ENCODE data around the gene TADA3. TPM values are rescaled to one million over a fixed set of nuclear protein-coding genes. Genes with fewer than 3 reads are reported as not detected.

TADA3 gene
- polyA plus RNA-seq, 2 donors, result 22.9 to 29.9 TPM

DNA sequence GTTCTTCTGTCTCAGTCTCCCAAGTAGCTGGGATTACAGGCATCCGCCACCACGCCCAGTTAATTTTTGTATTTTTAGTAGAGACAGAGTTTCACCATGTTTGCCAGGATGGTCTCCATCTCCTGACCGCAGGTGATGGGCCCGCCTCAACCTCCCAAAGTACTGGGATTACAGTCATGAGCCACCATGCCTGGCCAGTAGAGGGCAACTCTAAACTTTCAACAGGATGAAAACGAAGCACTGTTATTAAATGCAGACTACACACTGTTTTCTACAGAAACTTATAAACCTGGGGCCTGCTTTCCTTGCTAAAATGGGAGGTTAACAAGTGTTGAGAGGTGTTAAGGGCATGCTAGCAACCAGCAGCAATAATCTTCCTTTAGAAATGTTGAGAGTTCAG lies 8.3 kb upstream of the TADA3 start:
- WGBS, 2 donors, result 88 to 89% methylated on average over 5 of the region's 5 CpGs
- Histone ChIP-seq H3K36me3 (ENCODE audit: control insufficient read depth in 2 of 2, insufficient read depth in 2 of 2, low read length in 1 of 2) (peaks cover 30 to 44% of the 10 kb centered on the region in 2 donors), H3K4me1 (ENCODE audit: control insufficient read depth in 2 of 2, insufficient read depth in 2 of 2, low read length in 1 of 2) (no peaks in the 10 kb centered on the region), H3K27me3 (ENCODE audit: control insufficient read depth in 1 of 2, insufficient read depth in 2 of 2, low read length in 2 of 2) (no peaks in the 10 kb centered on the region), H3K4me3 (ENCODE audit: low read depth in 1 of 2, low read length in 2 of 2) (no peak overlapping the region), H3K9me3 (ENCODE audit: control insufficient read depth in 2 of 2, insufficient read depth in 1 of 2, low read depth in 1 of 2, low read length in 1 of 2) (no peaks in the 10 kb centered on the region), H3K27ac (ENCODE audit: low read depth in 2 of 2, low read length in 1 of 2) (no peak overlapping the region)

DNA sequence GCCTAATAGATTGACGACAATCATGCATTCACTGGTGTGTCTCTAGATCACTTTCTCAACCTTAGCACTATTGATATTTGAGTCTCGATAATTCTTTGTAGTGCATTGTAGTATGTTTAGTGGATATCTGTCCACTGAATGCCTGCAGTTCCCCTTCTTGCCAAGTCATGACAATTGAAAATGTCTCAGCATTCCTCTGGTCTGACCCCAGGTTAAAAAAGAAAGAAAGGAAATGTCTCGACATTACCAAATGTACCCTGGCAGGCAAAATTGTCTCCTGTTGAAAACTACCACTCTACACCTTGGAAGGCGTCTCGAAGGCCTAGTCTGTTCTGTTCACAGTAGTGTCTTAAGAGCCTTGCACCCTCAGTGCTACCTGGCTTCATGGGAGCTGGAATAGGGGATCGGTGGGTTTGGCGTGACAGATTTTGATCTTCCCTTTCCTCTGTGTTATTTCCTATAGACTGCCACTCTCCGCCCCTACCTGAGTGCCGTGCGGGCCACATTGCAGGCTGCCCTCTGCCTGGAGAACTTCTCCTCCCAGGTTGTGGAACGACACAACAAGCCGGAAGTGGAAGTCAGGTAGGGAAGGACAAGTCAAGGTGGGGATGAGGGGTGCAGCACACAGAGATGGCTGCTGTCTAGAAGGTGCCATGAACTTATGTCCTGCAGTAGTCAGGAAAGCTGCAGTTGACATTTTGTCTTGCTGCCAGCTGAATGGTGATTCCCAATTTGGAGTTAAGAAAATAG lies 5.1 kb upstream of the TADA3 start:
- WGBS, 2 donors, result 90 to 91% methylated on average over 12 of the region's 12 CpGs
- H3K9me3 ChIP-seq (ENCODE audit: control insufficient read depth in 2 of 2, insufficient read depth in 1 of 2, low read depth in 1 of 2, low read length in 1 of 2), result no peaks in the 10 kb centered on the region
- no peaks in the 10 kb centered on the region for H3K27me3 ChIP-seq (ENCODE audit: control insufficient read depth in 1 of 2, insufficient read depth in 2 of 2, low read length in 2 of 2)
- peaks cover 12 to 23% of the 10 kb centered on the region in 2 donors for H3K36me3 ChIP-seq (ENCODE audit: control insufficient read depth in 2 of 2, insufficient read depth in 2 of 2, low read length in 1 of 2)
- no peak overlapping the region for H3K4me3 ChIP-seq (ENCODE audit: low read depth in 1 of 2, low read length in 2 of 2)
- H3K4me1 ChIP-seq (ENCODE audit: control insufficient read depth in 2 of 2, insufficient read depth in 2 of 2, low read length in 1 of 2), result no peaks in the 10 kb centered on the region
- H3K27ac ChIP-seq (ENCODE audit: low read depth in 2 of 2, low read length in 1 of 2), result no peak overlapping the region

DNA sequence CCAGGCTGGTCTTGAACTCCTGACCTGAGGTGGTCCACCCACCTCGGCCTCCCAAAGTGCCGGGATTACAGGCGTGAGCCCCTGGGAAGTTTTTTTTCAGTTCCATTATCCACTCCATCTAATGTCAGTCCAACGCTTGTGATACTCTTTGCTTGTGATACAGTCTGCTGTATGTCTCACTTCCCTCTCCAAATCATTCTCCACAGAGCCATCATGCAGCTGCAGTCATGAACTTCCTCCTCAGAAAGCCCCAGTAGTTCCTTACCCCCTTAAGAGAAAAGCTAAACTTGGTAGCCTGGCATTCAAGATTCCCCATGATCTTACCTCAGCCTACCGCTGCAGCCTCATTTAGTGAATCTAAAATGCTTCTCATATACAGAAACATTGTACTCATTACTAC lies 2.9 kb upstream of the TADA3 start:
- H3K36me3 ChIP-seq (ENCODE audit: control insufficient read depth in 2 of 2, insufficient read depth in 2 of 2, low read length in 1 of 2), result peaks cover 12 to 17% of the 10 kb centered on the region in 2 donors
- peaks cover 6 to 7% of the 10 kb centered on the region in 2 donors for H3K4me1 ChIP-seq (ENCODE audit: control insufficient read depth in 2 of 2, insufficient read depth in 2 of 2, low read length in 1 of 2)
- 80 to 85% methylated on average over 5 of the region's 5 CpGs for WGBS, 2 donors

DNA sequence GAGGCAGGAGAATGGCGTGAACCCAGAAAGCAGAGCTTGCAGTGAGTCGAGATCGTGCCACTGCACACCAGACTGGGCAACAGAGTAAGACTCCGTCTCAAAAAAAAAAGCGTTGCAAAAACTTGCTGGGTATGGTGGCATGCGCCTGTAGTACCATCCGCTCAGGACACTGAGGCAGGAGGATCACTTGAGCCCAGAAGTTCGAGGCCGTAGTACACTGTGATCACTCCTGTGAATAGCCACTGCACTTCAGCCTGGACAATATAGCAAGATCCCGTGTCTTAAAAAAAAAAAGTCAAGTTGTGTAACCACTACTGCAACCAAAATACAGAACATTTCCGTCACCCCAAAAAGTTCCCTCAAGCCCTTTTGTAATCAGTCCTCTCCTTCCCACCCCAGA lies 2.1 kb upstream of the TADA3 start:
- Histone ChIP-seq H3K4me3 (ENCODE audit: low read depth in 1 of 2, low read length in 2 of 2) (no peak overlapping the region), H3K27ac (ENCODE audit: low read depth in 2 of 2, low read length in 1 of 2) (no peak overlapping the region)

More for the DNA sequence above, 2.9 kb upstream of the TADA3 start:
- no peaks in the 10 kb centered on the region for H3K9me3 ChIP-seq (ENCODE audit: control insufficient read depth in 2 of 2, insufficient read depth in 1 of 2, low read depth in 1 of 2, low read length in 1 of 2)
- no peaks in the 10 kb centered on the region for H3K27me3 ChIP-seq (ENCODE audit: control insufficient read depth in 1 of 2, insufficient read depth in 2 of 2, low read length in 2 of 2)
- no peak overlapping the region for H3K27ac ChIP-seq (ENCODE audit: low read depth in 2 of 2, low read length in 1 of 2)
- no peak overlapping the region for H3K4me3 ChIP-seq (ENCODE audit: low read depth in 1 of 2, low read length in 2 of 2)

DNA sequence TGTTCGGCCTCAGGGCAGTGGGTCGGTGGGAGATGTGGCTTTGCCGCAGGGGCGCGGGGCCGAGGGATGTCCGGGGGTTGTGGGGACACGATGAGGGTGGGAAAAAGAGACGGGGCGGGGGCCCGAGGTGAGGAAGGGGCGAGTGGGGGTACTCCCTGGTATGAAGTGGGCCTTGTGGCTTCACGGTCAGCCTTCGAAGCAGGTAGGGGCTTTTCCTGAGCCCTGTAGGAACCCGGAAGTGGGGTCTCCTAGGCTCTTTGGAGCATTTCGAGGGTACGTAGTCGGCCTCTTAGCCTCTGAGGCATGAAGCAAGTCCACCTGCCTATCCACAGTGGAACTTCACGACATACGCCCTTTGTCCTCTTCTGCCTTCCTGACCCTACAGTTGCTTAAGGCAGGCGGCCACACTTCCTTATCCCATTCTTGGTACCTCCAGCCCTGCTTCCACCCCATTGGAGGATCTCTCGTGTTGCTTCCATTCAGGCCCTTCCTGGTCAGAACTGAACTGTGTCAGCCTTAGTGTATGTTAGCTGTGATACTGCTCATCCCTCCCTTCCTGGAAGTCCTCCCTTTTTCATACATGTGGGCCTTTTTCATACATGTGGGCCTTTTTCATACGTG lies 998 bp upstream of the TADA3 start:
- no peaks in the 10 kb centered on the region for H3K27me3 ChIP-seq (ENCODE audit: control insufficient read depth in 1 of 2, insufficient read depth in 2 of 2, low read length in 2 of 2)
- peak overlapping the region; percentile 92 to 96 for H3K27ac ChIP-seq (ENCODE audit: low read depth in 2 of 2, low read length in 1 of 2)
- H3K4me1 ChIP-seq (ENCODE audit: control insufficient read depth in 2 of 2, insufficient read depth in 2 of 2, low read length in 1 of 2), result peaks cover 6 to 7% of the 10 kb centered on the region in 2 donors
- peaks cover 13 to 17% of the 10 kb centered on the region in 2 donors for H3K36me3 ChIP-seq (ENCODE audit: control insufficient read depth in 2 of 2, insufficient read depth in 2 of 2, low read length in 1 of 2)
- no peaks in the 10 kb centered on the region for H3K9me3 ChIP-seq (ENCODE audit: control insufficient read depth in 2 of 2, insufficient read depth in 1 of 2, low read depth in 1 of 2, low read length in 1 of 2)
- peak overlapping the region; percentile 81 to 98 for H3K4me3 ChIP-seq (ENCODE audit: low read depth in 1 of 2, low read length in 2 of 2)
- 2 to 4% methylated on average over 19 to 23 of the region's 23 CpGs for WGBS, 2 donors

More for the DNA sequence above, 2.1 kb upstream of the TADA3 start:
- Histone ChIP-seq H3K27me3 (ENCODE audit: control insufficient read depth in 1 of 2, insufficient read depth in 2 of 2, low read length in 2 of 2) (no peaks in the 10 kb centered on the region), H3K36me3 (ENCODE audit: control insufficient read depth in 2 of 2, insufficient read depth in 2 of 2, low read length in 1 of 2) (peaks cover 12 to 15% of the 10 kb centered on the region in 2 donors), H3K4me1 (ENCODE audit: control insufficient read depth in 2 of 2, insufficient read depth in 2 of 2, low read length in 1 of 2) (peaks cover 6 to 7% of the 10 kb centered on the region in 2 donors), H3K9me3 (ENCODE audit: control insufficient read depth in 2 of 2, insufficient read depth in 1 of 2, low read depth in 1 of 2, low read length in 1 of 2) (no peaks in the 10 kb centered on the region)
- 94% methylated on average over 11 of the region's 11 CpGs for WGBS, 2 donors

DNA sequence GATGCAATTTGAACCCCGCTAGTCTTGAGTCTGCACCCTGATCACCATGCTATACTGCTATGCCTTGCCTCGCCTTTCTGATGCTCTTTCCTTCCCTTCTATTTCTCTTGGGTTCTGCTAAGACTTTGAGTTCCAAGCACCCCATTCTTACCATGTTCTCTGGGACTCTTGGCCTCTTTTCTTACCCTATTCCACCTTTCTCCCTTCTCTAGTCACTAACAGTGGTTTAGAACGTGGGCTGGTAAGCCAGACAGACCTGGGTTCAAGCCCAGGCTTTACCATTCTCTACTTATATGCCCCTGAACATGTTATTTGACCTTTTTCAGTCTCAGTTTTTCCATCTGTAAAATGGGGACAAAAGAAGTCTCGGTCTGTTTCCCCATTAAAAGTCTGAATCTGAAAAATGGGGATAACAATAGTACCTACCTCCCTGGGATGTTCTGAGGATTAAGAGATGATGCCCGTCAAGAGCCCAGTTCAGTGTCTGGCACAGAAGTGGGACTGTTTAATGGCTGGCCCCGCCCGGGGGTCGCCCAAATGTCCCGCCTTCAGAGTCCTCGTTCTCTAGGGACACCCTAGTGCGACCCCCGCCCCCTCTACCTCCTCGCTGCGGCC lies 376 bp downstream of the TADA3 start:
- peaks cover 6 to 7% of the 10 kb centered on the region in 2 donors for H3K4me1 ChIP-seq (ENCODE audit: control insufficient read depth in 2 of 2, insufficient read depth in 2 of 2, low read length in 1 of 2)

DNA sequence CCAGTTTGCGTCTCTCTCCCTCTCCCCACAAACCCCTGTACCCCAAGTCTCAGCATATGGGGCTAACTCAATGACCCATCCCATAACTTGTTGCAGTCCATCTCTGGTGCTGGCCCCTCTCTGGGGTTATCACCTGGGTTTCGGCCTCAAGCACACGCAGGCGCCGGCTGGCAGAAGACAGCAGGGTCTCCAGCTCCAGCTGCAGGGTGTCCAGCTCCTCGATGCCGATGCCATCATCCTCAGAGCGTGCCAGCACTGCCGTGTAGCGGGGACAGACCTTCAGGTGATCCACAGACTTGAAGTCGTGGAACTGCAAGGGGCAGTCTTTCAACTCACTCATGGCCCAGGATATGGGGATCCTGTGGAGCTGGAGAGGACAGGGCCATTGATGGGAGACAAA lies 1.1 kb downstream of the TADA3 start:
- H3K4me3 ChIP-seq (ENCODE audit: low read depth in 1 of 2, low read length in 2 of 2), result no peak overlapping the region
- 91 to 92% methylated on average over 11 of the region's 11 CpGs for WGBS, 2 donors
- H3K9me3 ChIP-seq (ENCODE audit: control insufficient read depth in 2 of 2, insufficient read depth in 1 of 2, low read depth in 1 of 2, low read length in 1 of 2), result no peaks in the 10 kb centered on the region

More for the DNA sequence above, 376 bp downstream of the TADA3 start:
- WGBS, 2 donors, result 13 to 15% methylated on average over 14 of the region's 14 CpGs
- Histone ChIP-seq H3K27me3 (ENCODE audit: control insufficient read depth in 1 of 2, insufficient read depth in 2 of 2, low read length in 2 of 2) (no peaks in the 10 kb centered on the region), H3K9me3 (ENCODE audit: control insufficient read depth in 2 of 2, insufficient read depth in 1 of 2, low read depth in 1 of 2, low read length in 1 of 2) (no peaks in the 10 kb centered on the region), H3K4me3 (ENCODE audit: low read depth in 1 of 2, low read length in 2 of 2) (peak overlapping the region; percentile 81 to 98), H3K27ac (ENCODE audit: low read depth in 2 of 2, low read length in 1 of 2) (peak overlapping the region; percentile 92 to 96), H3K36me3 (ENCODE audit: control insufficient read depth in 2 of 2, insufficient read depth in 2 of 2, low read length in 1 of 2) (peaks cover 7 to 12% of the 10 kb centered on the region in 2 donors)

DNA sequence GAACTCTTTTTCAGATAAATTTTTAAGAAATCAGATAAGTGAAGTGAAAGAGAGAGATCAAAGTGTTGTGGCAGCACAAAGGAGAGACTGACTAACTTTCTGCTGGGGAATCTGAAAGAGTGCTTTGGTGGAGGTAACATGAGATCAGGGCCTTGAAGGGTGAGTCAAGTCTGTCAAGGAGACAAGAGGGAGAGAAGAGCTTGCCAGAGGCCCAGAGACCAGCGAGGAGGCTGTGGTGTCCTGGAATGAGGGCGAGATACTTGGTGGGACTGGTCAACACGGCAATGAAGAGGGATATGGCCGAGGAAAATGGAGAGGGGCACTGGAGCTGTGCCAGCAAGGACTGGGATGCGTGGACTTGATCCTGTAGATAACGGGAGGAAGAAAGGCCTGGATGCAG lies 4.6 kb downstream of the TADA3 start:
- peaks cover 11 to 23% of the 10 kb centered on the region in 2 donors for H3K36me3 ChIP-seq (ENCODE audit: control insufficient read depth in 2 of 2, insufficient read depth in 2 of 2, low read length in 1 of 2)
- WGBS, 2 donors, result 83 to 85% methylated on average over 6 of the region's 6 CpGs

More for the DNA sequence above, 1.1 kb downstream of the TADA3 start:
- H3K36me3 ChIP-seq (ENCODE audit: control insufficient read depth in 2 of 2, insufficient read depth in 2 of 2, low read length in 1 of 2), result peaks cover 11 to 17% of the 10 kb centered on the region in 2 donors
- H3K27me3 ChIP-seq (ENCODE audit: control insufficient read depth in 1 of 2, insufficient read depth in 2 of 2, low read length in 2 of 2), result no peaks in the 10 kb centered on the region
- H3K4me1 ChIP-seq (ENCODE audit: control insufficient read depth in 2 of 2, insufficient read depth in 2 of 2, low read length in 1 of 2), result peaks cover 6 to 7% of the 10 kb centered on the region in 2 donors
- no peak overlapping the region for H3K27ac ChIP-seq (ENCODE audit: low read depth in 2 of 2, low read length in 1 of 2)

DNA sequence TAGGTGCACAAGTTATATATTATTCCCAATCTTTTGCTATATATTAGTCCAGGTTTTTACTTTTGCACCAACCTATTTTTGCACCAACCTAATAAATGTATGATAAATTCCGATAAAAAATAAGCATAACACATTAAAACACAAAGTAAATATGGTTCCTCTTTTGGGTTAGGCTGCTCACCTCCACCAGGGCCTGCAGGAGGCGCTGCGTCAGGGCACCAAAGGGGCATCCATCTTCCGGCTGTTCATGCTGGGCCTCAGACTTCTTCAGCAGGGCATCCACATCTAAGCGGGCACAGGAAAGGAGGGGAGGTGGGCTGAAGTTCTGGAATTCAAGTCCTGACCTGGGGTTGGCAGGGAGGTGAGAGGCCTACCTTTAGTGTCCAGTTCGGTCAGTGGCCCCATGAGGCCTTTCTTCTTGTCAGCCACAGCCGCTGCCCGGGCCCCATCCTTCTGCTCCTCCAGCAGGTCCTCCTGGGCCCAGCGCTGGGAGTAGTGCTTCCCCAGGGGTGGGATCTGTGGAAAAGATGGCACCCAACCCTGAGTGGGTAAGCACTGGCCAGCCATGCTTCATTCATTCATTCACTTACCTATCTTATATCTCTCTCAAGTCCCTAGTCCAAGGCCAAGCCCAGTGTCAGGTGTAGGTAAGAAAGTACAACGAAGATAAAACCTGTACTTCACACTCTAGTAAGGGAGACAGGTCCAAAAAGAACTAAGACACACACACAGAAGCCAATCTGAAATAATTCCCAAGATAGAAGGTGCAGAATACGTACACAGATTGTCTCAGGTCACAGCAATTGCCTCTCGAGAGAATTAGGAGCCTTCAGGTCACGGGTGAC lies 5.2 kb downstream of the TADA3 start:
- peaks cover 6 to 7% of the 10 kb centered on the region in 2 donors for H3K4me1 ChIP-seq (ENCODE audit: control insufficient read depth in 2 of 2, insufficient read depth in 2 of 2, low read length in 1 of 2)
- H3K36me3 ChIP-seq (ENCODE audit: control insufficient read depth in 2 of 2, insufficient read depth in 2 of 2, low read length in 1 of 2), result peaks cover 11 to 23% of the 10 kb centered on the region in 2 donors
- H3K27me3 ChIP-seq (ENCODE audit: control insufficient read depth in 1 of 2, insufficient read depth in 2 of 2, low read length in 2 of 2), result no peaks in the 10 kb centered on the region
- no peak overlapping the region for H3K27ac ChIP-seq (ENCODE audit: low read depth in 2 of 2, low read length in 1 of 2)
- no peak overlapping the region for H3K4me3 ChIP-seq (ENCODE audit: low read depth in 1 of 2, low read length in 2 of 2)
- WGBS, 2 donors, result 85 to 86% methylated on average over 13 of the region's 13 CpGs
- H3K9me3 ChIP-seq (ENCODE audit: control insufficient read depth in 2 of 2, insufficient read depth in 1 of 2, low read depth in 1 of 2, low read length in 1 of 2), result no peaks in the 10 kb centered on the region

More for the DNA sequence above, 4.6 kb downstream of the TADA3 start:
- Histone ChIP-seq H3K4me3 (ENCODE audit: low read depth in 1 of 2, low read length in 2 of 2) (no peak overlapping the region), H3K27ac (ENCODE audit: low read depth in 2 of 2, low read length in 1 of 2) (no peak overlapping the region), H3K4me1 (ENCODE audit: control insufficient read depth in 2 of 2, insufficient read depth in 2 of 2, low read length in 1 of 2) (peaks cover 6 to 7% of the 10 kb centered on the region in 2 donors), H3K9me3 (ENCODE audit: control insufficient read depth in 2 of 2, insufficient read depth in 1 of 2, low read depth in 1 of 2, low read length in 1 of 2) (no peaks in the 10 kb centered on the region), H3K27me3 (ENCODE audit: control insufficient read depth in 1 of 2, insufficient read depth in 2 of 2, low read length in 2 of 2) (no peaks in the 10 kb centered on the region)

Data from esophagus (tissue), 2 donors.